GM12891 (cell line): ENCODE data around the gene ACVR1. TPM values are rescaled to one million over a fixed set of nuclear protein-coding genes. Genes with fewer than 3 reads are reported as not detected.

Experiments
- DNase-seq: peaks from one replicate; pipeline ENCODE4 v3.0.0; 2011; ENCODE audit warnings: low spot score; ENCODE audit not compliant: insufficient read length
- FAIRE-seq: peaks from 2 replicates; lab custom pipeline; 2011; peaks lifted over from hg19 to GRCh38; lab: Jason Lieb, UNC
- PAX5 ChIP-seq: IDR thresholded peaks from 2 replicates; pipeline ENCODE4 v1.6.1; 2011; ENCODE audit warnings: low read length, moderate library complexity, mild to moderate bottlenecking; ENCODE audit not compliant: insufficient read depth, severe bottlenecking
- POLR2A ChIP-seq: IDR thresholded peaks from 2 replicates; pipeline ENCODE4 v1.6.1; 2011; ENCODE audit warnings: low read depth, low read length, control low read depth
- POLR2AphosphoS5 ChIP-seq: IDR thresholded peaks from 2 replicates; pipeline ENCODE4 v1.6.1; 2011; ENCODE audit warnings: low read depth, low read length, control low read depth
- POU2F2 ChIP-seq: IDR thresholded peaks from 2 replicates; pipeline ENCODE4 v1.6.1; 2011; ENCODE audit warnings: low read depth, mild to moderate bottlenecking, control low read depth, low read length, moderate library complexity
- SPI1 ChIP-seq: IDR thresholded peaks from 2 replicates; pipeline ENCODE4 v1.6.1; 2011; ENCODE audit warnings: low read depth, low read length, control low read depth
- TAF1 ChIP-seq: IDR thresholded peaks from 2 replicates; pipeline ENCODE4 v1.6.1; 2011; ENCODE audit warnings: low read depth, low read length, control low read depth
- polyA plus RNA-seq: library from polyadenylated mRNA; unstranded; fragments of >200 nt; gene quantifications from one replicate; pipeline ENCODE4 v1.2.1, GENCODE V29; 2012; ENCODE audit warnings: low read depth, missing spikeins, inconsistent platforms; ENCODE audit not compliant: missing spikeins

ACVR1 gene
- 0.18 TPM for polyA plus RNA-seq

- DNase-seq (peak; percentile 59), FAIRE-seq (peak; percentile 69)
- no peak for TF ChIP-seq POLR2A
- 0 out of 2 replicates have a peak, but pooled peaks have one; percentile 30 for TF ChIP-seq SPI1
These were observed at the start of gene ACVR1 for GRCh38 chr2:157876066-157876785. Gene ACVR1, minus strand, starts transcription at chr2:157876330. Its CDS starts 76,837 bp downstream, at chr2:157799493.

DNA sequence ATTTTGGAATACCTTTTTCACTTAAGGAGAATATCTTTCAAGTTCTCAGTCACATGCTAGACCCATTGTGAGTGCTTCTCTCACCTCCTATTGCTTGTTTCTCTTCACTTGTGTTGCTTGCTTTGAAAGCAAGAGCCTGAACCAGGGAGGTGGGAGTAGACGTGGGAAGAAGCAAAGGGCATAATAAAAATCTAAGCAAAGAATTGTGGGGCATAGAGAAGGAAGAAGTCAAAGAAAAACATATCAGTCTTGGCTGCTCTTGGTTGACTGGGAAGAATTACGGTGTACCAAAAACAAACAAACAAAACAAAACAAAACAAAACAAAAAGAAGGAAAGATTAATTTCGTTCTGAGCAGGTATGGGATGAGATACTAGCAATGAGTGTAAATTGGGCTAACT is 48.9 kb upstream of the ACVR1 start:
- TF ChIP-seq PAX5 (no peak), POU2F2 (no peak), TAF1 (no peak), POLR2A (no peak), POLR2AphosphoS5 (no peak), SPI1 (no peak)
- DNase-seq = no peak
- no peak for FAIRE-seq

DNA sequence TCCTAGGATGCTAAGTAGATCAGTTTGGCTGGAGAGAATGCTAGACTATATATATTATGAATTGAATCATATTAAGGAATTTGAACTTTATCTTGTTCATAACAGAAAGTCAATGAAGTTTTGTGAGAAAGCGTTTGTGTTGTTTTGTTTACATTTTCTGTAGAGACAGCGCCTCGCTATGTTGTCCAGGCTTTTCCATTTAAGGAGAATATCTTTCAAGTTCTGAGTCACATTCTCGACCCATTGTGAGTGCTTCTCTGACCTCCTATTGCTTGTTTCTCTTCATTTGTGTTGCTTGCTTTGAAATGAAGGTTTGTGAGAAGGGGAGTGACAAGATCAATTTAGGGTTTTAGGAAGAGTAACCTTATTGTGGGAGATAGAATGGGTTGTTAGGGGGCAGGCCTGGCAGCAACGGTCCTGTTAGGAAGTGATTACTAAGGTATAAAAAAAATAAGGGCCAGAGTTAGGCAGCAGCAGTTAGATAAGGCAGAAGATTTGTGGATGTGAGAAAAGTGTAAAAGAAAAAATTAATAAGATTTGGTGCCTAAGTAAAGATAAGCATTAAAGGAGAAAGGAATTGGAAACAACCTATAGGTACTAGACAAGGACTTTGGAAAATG is 47.6 kb upstream of the ACVR1 start:
- TF ChIP-seq POLR2A = no peak
- TF ChIP-seq SPI1 = no peak
- TF ChIP-seq POU2F2 = no peak
- no peak for TF ChIP-seq PAX5
- TF ChIP-seq TAF1 = no peak
- TF ChIP-seq POLR2AphosphoS5 = no peak
- DNase-seq (no peak), FAIRE-seq (no peak)

GRCh38 chr2:157922815-157923214 is 46.7 kb upstream of the ACVR1 start:
- FAIRE-seq (no peak), DNase-seq (no peak)
- TF ChIP-seq PAX5 = no peak

DNA sequence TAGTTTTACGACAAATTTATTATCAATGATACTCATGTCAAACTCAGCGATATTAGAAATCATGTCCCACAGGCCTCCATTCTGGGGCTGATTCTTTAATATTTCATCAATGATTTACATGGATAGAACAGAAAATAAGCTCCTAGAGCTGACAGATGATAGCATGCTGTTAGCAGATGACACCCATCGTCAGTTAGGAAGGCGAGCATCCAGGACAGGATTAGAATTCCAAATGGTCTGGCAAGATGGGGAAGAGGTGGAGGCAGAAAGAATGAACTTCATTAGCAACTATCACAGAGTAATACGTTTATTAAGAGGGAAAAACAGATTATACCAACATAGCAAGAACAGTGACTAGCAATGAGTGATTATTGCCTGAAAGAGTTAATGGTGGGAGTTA is 46.2 kb upstream of the ACVR1 start:
- no peak for DNase-seq
- no peak for TF ChIP-seq SPI1
- TF ChIP-seq POLR2AphosphoS5 = no peak
- no peak for TF ChIP-seq PAX5
- no peak for TF ChIP-seq POLR2A
- no peak for TF ChIP-seq POU2F2
- TF ChIP-seq TAF1 = no peak
- no peak for FAIRE-seq

GRCh38 chr2:157920736-157921135 is 44.6 kb upstream of the ACVR1 start:
- TF ChIP-seq PAX5 (no peak), SPI1 (no peak), POU2F2 (no peak), TAF1 (no peak), POLR2AphosphoS5 (no peak), POLR2A (no peak)

DNA sequence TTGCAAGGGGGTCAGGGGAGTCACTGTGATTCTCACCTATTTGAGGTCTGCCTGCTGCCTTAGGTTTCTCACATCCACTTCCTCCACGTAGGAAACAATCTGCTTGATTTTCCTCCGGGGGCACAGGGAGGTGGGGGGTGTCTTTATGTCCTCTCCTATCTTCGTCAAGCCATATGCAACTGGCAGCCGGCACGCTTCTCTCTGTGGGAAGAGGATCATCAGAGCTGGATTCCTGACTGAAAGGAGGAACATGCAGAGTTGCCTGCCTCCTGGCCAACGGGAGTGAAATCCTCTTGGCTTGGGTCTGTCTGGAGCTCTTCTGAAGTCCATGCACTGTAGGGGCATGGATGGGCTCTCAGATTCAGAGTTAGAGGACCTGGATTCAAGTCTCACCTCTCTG is 43.1 kb upstream of the ACVR1 start:
- DNase-seq (no peak), FAIRE-seq (no peak)
- TF ChIP-seq POLR2AphosphoS5 (no peak), POLR2A (no peak), TAF1 (no peak), PAX5 (no peak), POU2F2 (no peak), SPI1 (no peak)

More at GRCh38 chr2:157920736-157921135, 44.6 kb upstream of the ACVR1 start:
- FAIRE-seq = no peak
- no peak for DNase-seq

DNA sequence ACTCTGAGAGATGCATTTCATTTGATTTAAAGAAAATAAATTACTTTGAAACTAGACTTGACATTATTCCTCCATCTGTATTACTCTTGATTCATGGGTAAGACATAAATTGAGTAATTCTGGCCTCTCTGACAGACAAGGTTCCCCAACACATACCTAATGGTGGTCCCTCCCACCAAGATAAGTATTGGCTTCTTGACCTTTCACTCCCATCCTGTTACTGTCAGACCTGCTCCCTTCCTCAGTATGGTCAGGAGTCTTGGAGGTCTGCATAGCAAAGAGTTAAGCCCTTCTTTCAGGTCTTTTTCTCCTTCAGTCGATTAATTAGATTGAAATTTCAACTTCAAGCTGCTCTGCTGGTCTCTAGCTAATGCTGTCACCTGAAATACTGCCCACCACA is 42.2 kb upstream of the ACVR1 start:
- DNase-seq (no peak), FAIRE-seq (no peak)
- TF ChIP-seq POLR2A (no peak), POLR2AphosphoS5 (no peak), PAX5 (no peak), POU2F2 (no peak), TAF1 (no peak), SPI1 (no peak)

GRCh38 chr2:157911750-157912149 is 35.6 kb upstream of the ACVR1 start:
- FAIRE-seq (no peak), DNase-seq (no peak)
- TF ChIP-seq POU2F2 (no peak), TAF1 (no peak), PAX5 (no peak), POLR2AphosphoS5 (no peak), SPI1 (no peak), POLR2A (no peak)

GRCh38 chr2:157911246-157911645 is 35.1 kb upstream of the ACVR1 start:
- FAIRE-seq (no peak), DNase-seq (no peak)
- TF ChIP-seq POU2F2 (no peak), POLR2A (no peak), POLR2AphosphoS5 (no peak), SPI1 (no peak), TAF1 (no peak), PAX5 (no peak)

DNA sequence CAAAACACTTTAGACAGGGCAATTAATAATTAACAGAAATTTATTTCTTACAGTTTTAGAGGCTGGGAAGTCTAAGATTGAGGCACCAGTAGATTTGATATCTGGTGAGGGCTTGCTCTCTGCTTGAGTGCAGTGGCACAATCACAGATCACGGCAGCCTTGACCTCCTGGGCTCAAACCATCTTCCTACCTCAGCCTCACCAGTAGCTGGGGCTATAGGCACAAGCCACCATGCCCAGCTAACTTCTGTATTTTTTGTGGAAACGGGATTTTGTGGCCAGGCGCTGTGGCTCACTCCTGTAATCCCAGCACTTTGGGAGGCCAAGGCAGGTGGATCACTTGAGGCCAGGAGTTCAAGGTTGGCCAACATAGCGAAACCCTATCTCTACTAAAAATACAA is 29.0 kb upstream of the ACVR1 start:
- TF ChIP-seq POU2F2 (no peak), PAX5 (no peak), POLR2A (no peak), TAF1 (no peak), POLR2AphosphoS5 (no peak), SPI1 (no peak)
- no peak for FAIRE-seq
- no peak for DNase-seq
